Right ventricle myocardium superior (tissue), 1 donor: ENCODE data around the gene MCTS1. TPM values are rescaled to one million over a fixed set of nuclear protein-coding genes. Genes with fewer than 3 reads are reported as not detected.
"Not testable (repeated sequence)": the region's sequence is repeated elsewhere in the genome, so short reads cannot be mapped to it uniquely, and the experiment has no call there.

Source experiments
- ATAC-seq: fragments of 200-7000 bp; cut with Tn5 transposase; one replicate; pipeline ENCODE4 v1.9.1; 2020; ENCODE audit warnings: mild to moderate bottlenecking; ENCODE audit not compliant: poor library complexity
- DNase-seq: peaks from one replicate; pipeline ENCODE4 v3.0.0-alpha.2; 2020
- intact Hi-C: fragments of 100-400 bp; cut with DNase I; formaldehyde crosslinking; loops from one replicate; pipeline ENCODE4 v1.11.2; 2022
- total RNA-seq: library from RNA; stranded (reverse); fragmentation: NEBNext Ultra II Directional; extraction: Animal tissue kit (Norgen Biotek cat#: 25700); gene quantifications from one replicate; pipeline ENCODE4 v1.2.1, GENCODE V29; 2021
- donor health status: DM: no; HTN: yes; CAD: no; lungs with severe emphysema.

Gene MCTS1
- total RNA-seq, 1 donor from 2014 or later = 30.3 TPM

DNA sequence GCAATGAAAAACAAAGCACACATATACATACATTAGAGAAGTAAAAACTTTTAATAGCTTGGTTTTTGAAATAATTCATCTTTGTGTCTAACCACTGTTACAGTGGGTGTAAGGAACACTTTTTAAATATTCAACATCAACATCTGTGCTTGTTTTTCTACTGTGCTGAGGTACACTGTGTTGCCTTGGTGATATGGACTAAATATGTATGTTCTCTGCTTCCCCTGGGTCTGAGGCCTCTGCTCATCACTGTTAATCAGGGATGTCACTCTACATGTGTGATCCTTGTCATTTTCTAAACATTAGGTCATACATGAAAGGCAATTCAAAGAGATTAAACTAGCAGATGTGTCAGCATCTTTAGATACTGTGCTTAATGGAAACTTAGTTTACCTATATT is 10.9 kb downstream of the MCTS1 start:
- ATAC-seq (no peak), DNase-seq (no peak)
- intact Hi-C loops = no loop called here

DNA sequence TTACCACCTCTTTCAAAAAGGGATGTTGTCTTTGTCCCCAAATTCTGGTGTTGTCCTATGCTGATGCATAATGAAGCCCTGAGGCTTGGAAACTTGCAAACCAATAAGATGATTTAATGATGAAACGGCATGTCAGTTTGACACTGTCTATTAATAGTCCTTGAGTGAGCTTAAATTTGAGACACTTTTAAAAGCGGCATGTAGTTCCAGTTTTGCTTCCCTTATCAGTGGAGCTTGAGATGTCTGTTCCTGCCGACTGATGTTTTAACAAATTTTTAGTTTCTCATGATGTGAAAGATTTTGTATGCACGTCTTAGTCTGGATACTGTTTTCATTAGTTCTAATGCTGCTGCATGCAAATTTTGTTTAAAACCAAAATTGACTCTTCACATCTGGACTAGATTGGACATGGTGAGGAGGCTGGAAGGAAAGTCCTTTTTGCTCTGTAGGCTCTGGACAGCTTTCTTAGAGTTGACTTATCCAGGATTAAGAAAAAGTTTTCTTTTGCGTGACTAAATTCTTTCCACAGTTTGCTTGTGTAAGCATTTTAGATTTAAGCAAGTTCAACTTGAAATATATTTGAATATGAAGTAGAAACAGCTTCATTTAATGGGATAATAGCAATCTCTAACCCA is 14.2 kb downstream of the MCTS1 start:
- no peak for ATAC-seq
- intact Hi-C loops = no loop called here
- DNase-seq = no peak

DNA sequence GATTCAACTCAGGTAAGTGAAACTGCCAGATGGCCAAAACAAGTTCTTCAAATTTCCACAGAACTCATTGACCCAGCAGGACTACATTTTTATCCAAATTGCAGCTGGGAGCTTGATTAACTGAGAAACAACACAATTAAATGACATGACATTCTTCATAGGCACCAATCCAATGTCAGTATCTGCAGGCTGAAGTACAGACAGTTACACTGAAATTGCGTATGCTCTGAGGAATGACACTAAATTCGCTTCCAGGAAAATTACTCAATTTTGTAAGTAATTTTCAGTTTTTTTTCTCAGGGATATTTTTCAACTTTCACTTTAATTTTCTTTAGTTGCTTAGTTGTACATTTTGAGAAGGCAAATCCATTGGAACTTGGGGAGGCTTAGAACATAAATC is 21.5 kb downstream of the MCTS1 start:
- DNase-seq (no peak), ATAC-seq (no peak)
- intact Hi-C loops = no loop called here

DNA sequence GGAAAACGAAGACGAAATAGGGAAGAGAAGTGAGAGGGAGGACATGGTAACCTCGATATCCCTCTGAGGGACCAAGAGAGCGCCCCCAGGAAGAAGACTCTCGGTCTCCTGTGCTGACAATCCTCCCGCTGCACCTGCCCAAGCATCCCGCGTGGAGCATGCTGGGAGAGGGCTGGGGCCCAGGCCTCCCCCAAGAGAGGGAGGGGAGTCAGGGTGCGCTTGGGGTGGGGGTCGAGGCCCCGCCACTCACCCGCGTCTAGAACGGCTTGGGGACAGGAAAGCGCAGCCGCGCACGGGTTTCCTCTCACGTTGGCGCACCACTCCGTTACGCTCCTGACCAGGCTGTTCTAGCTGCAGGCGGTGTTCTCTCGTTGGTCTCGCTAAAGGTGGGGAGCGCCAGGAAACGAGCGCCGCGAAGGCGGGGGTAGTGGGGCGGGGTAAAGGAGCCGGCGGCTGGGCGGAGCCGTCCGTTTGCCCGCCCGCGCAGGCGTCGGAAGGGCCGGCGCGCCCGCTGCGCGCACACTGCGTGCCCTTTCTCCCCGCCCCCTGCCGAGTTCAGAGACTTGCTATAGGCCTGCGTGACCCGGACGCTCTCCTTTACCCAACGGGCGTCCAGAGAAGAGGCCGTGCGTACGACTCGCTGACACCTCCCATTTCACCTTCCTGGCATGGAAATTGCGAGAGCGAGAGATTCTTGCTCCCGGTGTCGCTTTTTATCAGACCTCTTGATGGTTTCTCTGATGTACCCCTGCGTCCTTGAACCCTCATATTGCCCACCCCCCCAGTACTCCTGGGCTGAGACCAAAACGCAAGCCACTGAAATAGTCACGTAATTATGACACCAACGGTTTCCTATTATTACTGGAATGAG is 26.0 kb downstream of the MCTS1 start, which contains the start of gene C1GALT1C1:
Gene C1GALT1C1, minus strand, starts transcription at position 388 of the 871 bp plus-strand sequence. CDS start 2,888 bp downstream, outside the sequence.
- ATAC-seq = peak; percentile 99
- intact Hi-C loops = no loop called here
- peak; percentile 95 for DNase-seq

DNA sequence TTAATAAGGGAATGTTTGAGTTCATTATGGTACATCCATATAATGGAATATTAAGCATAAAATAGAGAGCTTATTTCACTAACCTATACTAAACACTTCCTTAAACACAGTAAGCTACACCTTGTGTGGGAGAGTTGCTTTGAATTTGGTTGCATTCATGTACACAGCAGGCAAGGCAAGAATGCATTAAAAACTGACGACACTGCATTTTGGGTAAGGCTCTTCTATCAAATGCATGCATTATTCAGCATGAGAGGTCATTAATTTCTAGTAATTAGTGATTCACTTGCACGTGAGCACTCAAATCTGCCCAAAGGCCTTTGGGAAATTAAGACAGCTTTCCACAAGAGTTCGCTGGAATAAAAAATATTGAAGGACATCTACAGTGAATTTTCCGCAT is 34.7 kb downstream of the MCTS1 start:
- intact Hi-C loops = no loop called here
- ATAC-seq = no peak

DNA sequence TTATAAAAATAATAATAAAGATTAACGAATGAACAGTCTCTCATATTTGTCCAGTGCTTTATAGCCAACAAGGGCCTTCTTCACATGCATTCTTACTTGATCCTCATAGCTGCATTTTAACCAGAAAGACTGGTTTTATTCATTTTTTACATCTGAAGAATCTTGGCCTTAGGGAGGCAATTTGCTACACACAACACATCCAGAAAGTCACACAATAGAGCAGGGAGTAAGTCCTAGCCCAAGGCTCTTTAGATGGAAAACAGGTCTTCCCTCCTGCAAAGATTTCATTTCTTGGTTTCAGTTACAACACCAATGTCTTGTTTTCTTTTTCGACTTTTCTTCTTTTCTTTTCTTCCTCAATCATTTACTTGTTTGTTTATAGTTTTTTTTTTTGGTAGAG is 39.0 kb downstream of the MCTS1 start:
- intact Hi-C loops = no loop called here
- ATAC-seq (no peak), DNase-seq (no peak)

More for the DNA sequence above, 34.7 kb downstream of the MCTS1 start:
- DNase-seq = no peak

DNA sequence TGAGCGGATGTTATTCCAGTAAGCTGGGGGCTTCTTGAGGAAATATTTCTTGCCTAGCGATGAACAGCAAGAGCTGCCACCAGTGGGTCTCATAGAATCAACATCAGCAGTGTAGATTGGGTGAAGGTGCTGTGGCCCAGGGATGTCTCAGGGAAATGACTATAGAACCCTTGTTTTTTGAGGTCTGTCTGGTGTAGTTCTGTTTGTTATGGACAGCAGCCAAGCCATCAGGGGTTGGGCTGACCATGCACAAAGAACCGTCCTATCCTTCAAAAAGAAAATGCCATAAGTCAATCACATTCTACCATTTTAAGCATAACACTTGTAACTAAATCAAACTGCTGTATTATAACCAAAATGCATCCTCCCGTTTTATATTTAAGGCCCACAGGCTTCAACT is 43.2 kb downstream of the MCTS1 start:
- ATAC-seq (no peak), DNase-seq (no peak)
- intact Hi-C loops = no loop called here

DNA sequence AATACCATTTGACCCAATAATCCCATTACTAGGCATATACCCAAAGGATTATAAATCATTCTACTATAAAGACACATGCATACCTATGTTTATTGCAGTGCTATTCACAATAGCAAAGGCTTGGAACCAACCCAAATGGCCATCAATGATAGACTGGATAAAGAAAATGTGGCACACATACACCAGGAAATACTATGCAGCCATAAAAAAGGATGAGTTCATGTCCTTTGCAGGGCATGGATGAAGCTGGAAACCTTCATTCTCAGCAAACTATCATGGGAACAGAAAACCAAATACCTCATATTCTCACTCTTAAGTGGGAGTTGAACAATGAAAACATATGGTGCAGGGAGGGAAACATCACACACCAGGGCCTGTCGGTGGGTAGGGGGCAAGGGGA is 48.4 kb downstream of the MCTS1 start:
- intact Hi-C loops = loop anchor here (10.0 kb wide), 1 partner anchor 157 kb away; no protein-coding TSS in a partner anchor
- not testable (repeated sequence) for ATAC-seq, DNase-seq

DNA sequence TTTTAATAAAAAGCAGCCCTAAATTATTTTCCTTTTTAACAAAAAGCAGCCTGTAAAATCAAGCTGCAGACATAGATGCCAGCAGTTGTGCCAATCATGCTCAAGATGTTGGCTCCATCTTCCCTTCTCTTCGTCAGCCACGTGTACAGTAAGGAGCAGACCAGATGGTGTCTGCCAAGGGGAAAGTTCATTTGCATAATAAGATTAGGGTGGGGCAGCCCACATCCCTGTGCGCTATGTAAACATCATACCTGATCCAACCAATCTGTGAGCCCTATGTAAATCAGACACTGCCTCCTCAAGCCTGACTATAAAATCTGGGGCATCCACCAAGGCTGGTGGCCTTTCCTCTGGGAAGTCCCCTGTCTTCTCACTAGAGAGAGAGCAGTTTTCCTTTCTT is 49.1 kb downstream of the MCTS1 start:
- no peak for DNase-seq
- intact Hi-C loops = loop anchor here (10.0 kb wide), 1 partner anchor 158 kb away; no protein-coding TSS in a partner anchor
- no peak for ATAC-seq

DNA sequence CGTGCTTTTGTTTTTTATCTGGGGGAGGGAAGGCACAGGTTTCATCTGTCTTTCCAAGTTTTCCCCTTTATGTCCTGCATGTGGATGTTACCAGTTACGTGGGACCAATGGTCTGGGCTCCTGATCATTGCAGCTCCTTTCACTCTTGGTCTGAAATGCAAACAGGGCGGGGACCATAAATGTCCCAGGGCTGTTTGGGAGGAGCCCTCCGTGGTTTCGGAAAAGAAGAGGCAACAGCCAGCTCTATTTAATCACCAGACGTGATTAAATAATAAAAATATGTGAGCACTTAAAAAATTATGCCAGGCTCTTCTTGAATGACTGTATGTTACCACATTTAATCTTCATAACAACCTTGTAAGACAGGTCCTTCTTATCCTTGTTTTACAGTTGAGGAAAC is 56.7 kb downstream of the MCTS1 start:
- intact Hi-C loops = no loop called here
- DNase-seq = no peak
- ATAC-seq = no peak

Other genes with a start within 250 kb of the MCTS1 start
- gene ATP1B4, start 242.0 kb upstream of the MCTS1 start, total RNA-seq = not detected
- 49.2 TPM for gene LAMP2, start 134.8 kb upstream of the MCTS1 start, total RNA-seq
- gene CUL4B, start 43.1 kb upstream of the MCTS1 start, total RNA-seq = 17.9 TPM
- 17.1 TPM for gene C1GALT1C1, start 26.0 kb downstream of the MCTS1 start, total RNA-seq